ENCODE results near the gene TRMO. TPM values are rescaled to one million over a fixed set of nuclear protein-coding genes. Genes with fewer than 3 reads are reported as not detected.

The TRMO gene
- total RNA-seq, 1 donor from 2014 or later, result 27.7 TPM

GRCh38 chr9:97855899-97856298 is 66.4 kb downstream of the TRMO start:
- Histone ChIP-seq H3K27me3 (peaks cover 12% of the 10 kb centered on the region), H3K4me1 (peaks cover 48% of the 10 kb centered on the region)

DNA sequence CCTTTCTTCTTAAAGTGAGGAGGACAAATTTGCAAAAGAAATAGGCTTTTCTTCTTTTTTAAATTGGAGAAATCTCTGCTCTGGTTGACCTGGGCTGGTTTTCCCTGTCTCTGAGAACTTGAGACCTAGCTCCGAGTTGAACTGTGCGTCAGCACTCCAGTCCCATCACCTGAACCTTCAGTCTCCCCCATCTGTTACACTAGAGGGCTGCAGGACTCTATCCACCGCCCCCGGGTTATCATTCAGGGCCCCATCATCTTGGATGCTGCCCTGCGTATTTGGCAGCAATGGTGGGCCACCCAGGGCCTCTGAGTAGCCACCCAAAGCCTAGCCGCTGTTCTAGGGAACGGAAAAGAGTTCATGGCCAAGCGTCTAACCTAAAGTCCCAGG is 66.8 kb downstream of the TRMO start:
- TF ChIP-seq POLR2A (IDR thresholded peaks at IDR 0.05) (no peak), POLR2AphosphoS5 (IDR thresholded peaks at IDR 0.05; ENCODE audit: insufficient read depth in 1 of 2, low read depth in 1 of 2) (no peak)
- TF ChIP-seq, protein P1, sequence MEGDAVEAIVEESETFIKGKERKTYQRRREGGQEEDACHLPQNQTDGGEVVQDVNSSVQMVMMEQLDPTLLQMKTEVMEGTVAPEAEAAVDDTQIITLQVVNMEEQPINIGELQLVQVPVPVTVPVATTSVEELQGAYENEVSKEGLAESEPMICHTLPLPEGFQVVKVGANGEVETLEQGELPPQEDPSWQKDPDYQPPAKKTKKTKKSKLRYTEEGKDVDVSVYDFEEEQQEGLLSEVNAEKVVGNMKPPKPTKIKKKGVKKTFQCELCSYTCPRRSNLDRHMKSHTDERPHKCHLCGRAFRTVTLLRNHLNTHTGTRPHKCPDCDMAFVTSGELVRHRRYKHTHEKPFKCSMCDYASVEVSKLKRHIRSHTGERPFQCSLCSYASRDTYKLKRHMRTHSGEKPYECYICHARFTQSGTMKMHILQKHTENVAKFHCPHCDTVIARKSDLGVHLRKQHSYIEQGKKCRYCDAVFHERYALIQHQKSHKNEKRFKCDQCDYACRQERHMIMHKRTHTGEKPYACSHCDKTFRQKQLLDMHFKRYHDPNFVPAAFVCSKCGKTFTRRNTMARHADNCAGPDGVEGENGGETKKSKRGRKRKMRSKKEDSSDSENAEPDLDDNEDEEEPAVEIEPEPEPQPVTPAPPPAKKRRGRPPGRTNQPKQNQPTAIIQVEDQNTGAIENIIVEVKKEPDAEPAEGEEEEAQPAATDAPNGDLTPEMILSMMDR (IDR thresholded peaks at IDR 0.05), result no peak
- peaks cover 12% of the 10 kb centered on the region for H3K27me3 ChIP-seq
- H3K27ac ChIP-seq, result no peak overlapping the region
- H3K4me3 ChIP-seq, result peak overlapping the region in 1 of 2 donors; percentile 49
- no peak for DNase-seq (ENCODE audit: extremely low spot score in 2 of 2)
- intact Hi-C loops (cut with DNase I), result no loop called here
- H3K4me1 ChIP-seq, result peaks cover 44% of the 10 kb centered on the region
- H3K9me3 ChIP-seq, result no peaks in the 10 kb centered on the region
- no peaks in the 10 kb centered on the region for H3K36me3 ChIP-seq

More at GRCh38 chr9:97855899-97856298, 66.4 kb downstream of the TRMO start:
- Histone ChIP-seq H3K9me3 (no peaks in the 10 kb centered on the region), H3K36me3 (no peaks in the 10 kb centered on the region), H3K27ac (no peak overlapping the region), H3K4me3 (no peak overlapping the region)
- intact Hi-C loops (cut with DNase I), result no loop called here
- TF ChIP-seq, protein P1 (IDR thresholded peaks at IDR 0.05), result no peak
- TF ChIP-seq POLR2A (IDR thresholded peaks at IDR 0.05) (no peak), POLR2AphosphoS5 (IDR thresholded peaks at IDR 0.05; ENCODE audit: insufficient read depth in 1 of 2, low read depth in 1 of 2) (no peak)
- no peak for DNase-seq (ENCODE audit: extremely low spot score in 2 of 2)

- H3K4me1 ChIP-seq, result peaks cover 40% of the 10 kb centered on the region
- H3K27me3 ChIP-seq, result peaks cover 12% of the 10 kb centered on the region
- H3K4me3 ChIP-seq, result peak overlapping the region; percentile 46 to 49
- H3K27ac ChIP-seq, result peak overlapping the region; percentile 77
- no peaks in the 10 kb centered on the region for H3K9me3 ChIP-seq
- no peaks in the 10 kb centered on the region for H3K36me3 ChIP-seq
- TF ChIP-seq, protein P1 (IDR thresholded peaks at IDR 0.05), result no peak
- TF ChIP-seq POLR2A (IDR thresholded peaks at IDR 0.05), result no peak
- TF ChIP-seq POLR2AphosphoS5 (IDR thresholded peaks at IDR 0.05; ENCODE audit: insufficient read depth in 1 of 2, low read depth in 1 of 2), result no peak
- intact Hi-C loops (cut with DNase I), result no loop called here
- DNase-seq (ENCODE audit: extremely low spot score in 2 of 2), result no peak
These were observed 67.4 kb downstream of the TRMO start for GRCh38 chr9:97854696-97855485.

Small RNA genes lying within 50 kb of the gene (small RNA-seq; reads per million reads assigned to genes)
- gene RF00019, result not detected

Other genes starting within 250 kb of the TRMO start
- 16.7 TPM for gene XPA, start 225.2 kb downstream of the TRMO start, total RNA-seq
- gene FOXE1, start 69.3 kb downstream of the TRMO start, total RNA-seq, result 7.9 TPM
- not detected for gene HEMGN, start 15.7 kb upstream of the TRMO start, total RNA-seq
- 75.1 TPM for gene ANP32B, start 60.8 kb upstream of the TRMO start, total RNA-seq
- gene NANS, start 134.2 kb upstream of the TRMO start, total RNA-seq, result 41.7 TPM
- gene TRIM14, start 196.7 kb upstream of the TRMO start, total RNA-seq, result 25.8 TPM

All from vagina (tissue), 2 donors.